Activated CD8-positive, alpha-beta memory T cell treated with anti-CD3 and anti-CD28 coated beads for 36 hours (primary cell): Measurements from ENCODE around the gene NOS1. TPM values are rescaled to one million over a fixed set of nuclear protein-coding genes. Genes with fewer than 3 reads are reported as not detected.

Source experiments
- CTCF ChIA-PET: fragments of 350-600 bp; sonication (Branson Sonifier 250); formaldehyde crosslinking; loops from one replicate; lab custom pipeline; 2021; ENCODE audit warnings: antibody characterized with exemption; lab: Charles Lee
- POLR2A ChIA-PET: fragments of 350-600 bp; sonication (Branson Sonifier 250); formaldehyde crosslinking; loops from one replicate; lab custom pipeline; 2021; ENCODE audit warnings: antibody characterized with exemption; lab: Charles Lee
- total RNA-seq, 2 experiments: library from RNA; stranded (reverse); gene quantifications; one replicate each; pipeline ENCODE4 v1.2.3, GENCODE V29; 2021

NOS1 gene
- total RNA-seq, 2 experiments from 2014 or later, result not detected

DNA sequence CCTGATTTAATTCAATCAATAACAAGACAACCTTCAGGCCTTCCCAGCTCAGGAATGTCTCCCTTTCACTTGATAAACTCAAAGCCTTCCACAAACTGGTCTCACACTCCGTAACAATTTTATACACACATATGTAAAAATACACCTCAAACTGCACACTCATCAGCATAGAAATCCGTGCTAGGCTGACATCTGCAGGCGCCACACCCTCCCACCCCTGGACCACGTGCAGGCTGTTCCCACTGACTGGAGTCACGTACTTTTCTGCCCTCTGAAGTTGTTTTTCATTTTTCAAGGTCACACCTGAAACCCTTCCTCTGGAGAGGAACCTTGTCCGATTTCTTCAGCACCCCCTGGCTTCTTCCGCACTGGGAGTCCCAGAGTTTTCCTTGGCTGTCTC lies 198.8 kb downstream of the NOS1 start:
- ChIA-PET POLR2A (no interaction called here), CTCF (no interaction called here)

DNA sequence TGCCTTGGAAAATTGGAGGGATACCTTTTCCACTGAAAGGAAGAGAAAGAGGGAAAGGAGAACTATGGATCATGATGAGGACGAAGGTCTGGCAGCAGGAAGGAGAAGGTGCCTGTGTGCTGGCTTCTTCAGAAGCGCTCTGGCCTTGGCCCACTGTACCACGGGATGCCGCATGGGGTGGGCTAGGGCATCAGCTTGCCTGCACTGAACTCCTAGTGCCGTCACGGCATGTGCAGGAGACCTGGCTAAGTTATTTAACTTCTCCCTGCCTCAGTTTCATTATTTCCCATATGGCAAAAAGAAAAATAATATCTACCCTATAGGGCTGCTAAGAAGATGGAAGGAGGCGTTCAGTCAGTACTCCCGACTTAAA lies 199.3 kb downstream of the NOS1 start:
- ChIA-PET CTCF (no interaction called here), POLR2A (no interaction called here)

DNA sequence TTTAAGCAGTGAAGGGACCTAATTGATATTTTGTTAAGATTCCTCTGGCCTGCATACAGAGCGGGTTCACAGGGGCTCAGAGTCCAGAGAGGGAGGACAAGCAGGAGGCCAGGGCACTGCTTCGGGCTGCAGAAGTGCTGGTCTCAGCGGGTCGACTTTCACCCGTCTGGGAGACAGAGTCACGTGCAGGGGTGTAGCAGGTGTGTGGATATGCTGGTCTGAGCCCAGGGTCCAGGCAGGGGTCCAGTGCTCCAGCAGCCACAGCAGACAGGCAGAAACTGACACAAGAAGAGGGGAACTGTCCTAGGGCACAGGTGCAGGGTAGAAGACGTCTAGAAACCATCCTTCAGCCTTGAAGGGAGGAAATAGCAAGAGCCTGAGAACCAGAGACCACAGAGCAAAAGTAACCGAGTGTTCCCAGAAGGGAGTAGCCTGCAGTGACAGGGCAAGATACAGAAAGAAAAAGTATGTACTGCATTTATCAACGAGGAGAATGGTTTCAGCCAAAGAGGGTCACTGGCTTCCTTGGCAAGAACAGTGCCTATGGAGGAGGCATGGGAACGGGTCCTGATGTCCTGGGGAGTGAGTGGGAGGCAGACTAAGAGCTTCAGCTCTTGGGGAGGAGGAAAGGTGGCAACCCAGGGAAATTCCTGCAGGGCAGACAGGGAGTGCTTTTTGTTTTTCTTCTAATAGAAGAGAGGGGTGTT lies 199.8 kb downstream of the NOS1 start:
- CTCF ChIA-PET, result no interaction called here
- POLR2A ChIA-PET, result no interaction called here

DNA sequence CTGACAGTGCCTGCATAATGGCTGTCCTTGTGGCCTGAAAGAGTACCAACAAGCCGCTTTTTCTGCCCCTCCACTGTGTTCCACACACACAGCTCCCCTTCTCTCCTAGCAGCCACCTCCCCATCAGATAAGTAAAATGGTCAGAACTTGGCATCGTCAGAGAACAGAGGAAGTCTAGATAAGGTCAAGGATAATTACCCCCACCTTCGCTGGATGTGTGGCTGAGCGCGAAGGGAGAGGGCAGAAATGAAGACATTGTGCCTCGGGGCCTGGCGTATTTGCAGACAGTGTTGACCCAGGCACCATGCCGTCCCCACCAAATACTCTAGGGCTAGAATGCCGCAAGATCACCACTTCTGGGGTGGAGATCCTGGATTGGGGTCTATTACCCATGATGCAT lies 201.8 kb downstream of the NOS1 start:
- POLR2A ChIA-PET, result no interaction called here
- CTCF ChIA-PET, result no interaction called here

DNA sequence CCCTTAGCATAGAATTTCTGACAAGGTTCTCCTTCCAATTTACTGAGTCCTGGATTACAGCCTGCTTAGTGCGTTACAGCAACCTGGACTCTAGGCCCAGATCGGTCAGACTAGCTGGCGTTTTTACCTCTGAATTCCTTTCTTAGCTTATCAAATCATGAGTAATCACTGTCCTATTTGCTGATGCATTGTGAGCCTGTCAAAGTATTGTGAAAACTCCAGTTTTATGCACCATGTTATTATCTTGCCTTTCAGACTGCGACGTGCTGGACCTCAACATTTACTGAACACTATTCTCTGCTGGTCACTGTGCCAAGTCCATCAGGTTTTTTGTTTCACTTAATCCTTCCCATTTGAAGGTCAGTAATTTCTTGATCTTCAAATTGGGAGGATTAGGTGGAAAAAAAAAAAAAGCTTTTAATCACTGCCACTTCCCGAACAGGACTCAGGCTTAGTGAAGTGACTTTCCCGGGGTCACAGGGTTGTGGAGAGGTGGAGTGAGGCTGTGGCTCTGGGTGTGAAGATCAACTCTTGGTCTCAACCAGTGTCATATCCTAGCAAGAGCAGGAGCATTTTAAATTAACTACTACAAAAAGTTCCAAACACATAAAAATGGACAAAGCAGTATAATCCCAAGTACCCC lies 202.4 kb downstream of the NOS1 start:
- CTCF ChIA-PET, result no interaction called here
- POLR2A ChIA-PET, result no interaction called here

Other genes starting within 250 kb of the NOS1 start
- gene FBXO21, start 171.2 kb downstream of the NOS1 start, total RNA-seq, result 10 to 100 TPM; 27.4 to 28.0 TPM